Endothelial cell of umbilical vein (primary cell): ENCODE data around the gene SMAD7. TPM values are rescaled to one million over a fixed set of nuclear protein-coding genes. Genes with fewer than 3 reads are reported as not detected.

Experiments
- BruUV-seq: library from RNA; stranded (reverse); fragments of 400-500 nt; replicated peaks from 2 replicates; lab custom pipeline; 2021; lab: Mats Ljungman, UMichigan
- CTCF ChIA-PET: fragments of 300-600, 350-600 bp; sonication (Branson Sonifier 250); formaldehyde crosslinking; loops from one replicate; lab custom pipeline; 2021; ENCODE audit warnings: antibody characterized with exemption, inconsistent platforms; lab: Charles Lee
- POLR2A ChIA-PET: fragments of 300-600, 350-600 bp; sonication (Branson Sonifier 250); formaldehyde crosslinking; loops from one replicate; lab custom pipeline; 2021; ENCODE audit warnings: antibody characterized with exemption, inconsistent platforms; lab: Charles Lee
- DNase-seq: peaks from one replicate; pipeline ENCODE4 v3.0.0-alpha.2; 2011; ENCODE audit warnings: low read depth, low spot score
- FAIRE-seq: peaks from 2 replicates; lab custom pipeline; 2011; peaks lifted over from hg19 to GRCh38; lab: Jason Lieb, UNC
- H2AFZ ChIP-seq: 2 replicates; pipeline ENCODE4 v1.6.0; 2012; ENCODE audit warnings: low read depth, low read length, control low read depth, inconsistent platforms
- H3K27ac ChIP-seq: 2 replicates; pipeline ENCODE4 v1.5.1; 2011; ENCODE audit warnings: low read depth, mild to moderate bottlenecking, control low read depth, low read length, moderate library complexity; ENCODE audit not compliant: insufficient read depth
- H3K27me3 ChIP-seq, 2 experiments: 2 replicates each; pipeline versions ENCODE4 v1.6.0 to v1.6.1; 2011; ENCODE audit warnings: low read length in 2 of 2, mixed read lengths in 1 of 2; ENCODE audit not compliant: control insufficient read depth in 2 of 2, insufficient read depth in 2 of 2
- H3K36me3 ChIP-seq, 2 experiments: 2 replicates in 1 of 2; 3 replicates in 1 of 2; pipeline ENCODE4 v1.5.1; 2011; ENCODE audit warnings: low read length in 2 of 2, mild to moderate bottlenecking in 1 of 2, moderate library complexity in 1 of 2; ENCODE audit not compliant: control insufficient read depth in 2 of 2, insufficient read depth in 2 of 2; ENCODE audit errors: extremely low read depth in 1 of 2
- H3K4me1 ChIP-seq: 3 replicates; pipeline ENCODE4 v1.5.1; 2011; ENCODE audit warnings: mild to moderate bottlenecking, low read length; ENCODE audit not compliant: control insufficient read depth, insufficient read depth; ENCODE audit errors: extremely low read depth
- H3K4me2 ChIP-seq: 2 replicates; pipeline ENCODE4 v1.6.1; 2011; ENCODE audit warnings: low read length, control low read depth, mixed read lengths; ENCODE audit not compliant: insufficient read depth
- H3K4me3 ChIP-seq, 3 experiments: fragments of 200-600 bp in 1 of 3; sonication (generic), shearing (Covaris generic) in 1 of 3; replicated peaks in 1 of 3; 2 replicates each; pipeline ENCODE4 v1.5.1; 2011 to 2016; ENCODE audit warnings: control low read depth in 3 of 3, low read length in 3 of 3, mild to moderate bottlenecking in 2 of 3, inconsistent platforms in 1 of 3, low read depth in 1 of 3, moderate library complexity in 1 of 3; ENCODE audit not compliant: insufficient read depth in 1 of 3
- H3K79me2 ChIP-seq: 2 replicates; pipeline ENCODE4 v1.6.0; 2012; ENCODE audit warnings: low read length, inconsistent platforms; ENCODE audit not compliant: control insufficient read depth, insufficient read depth
- H3K9ac ChIP-seq: replicated peaks from 2 replicates; pipeline ENCODE3; 2011; ENCODE audit warnings: low read length, control low read depth; ENCODE audit not compliant: insufficient read depth; ENCODE audit errors: extremely low read depth
- H3K9me1 ChIP-seq: replicated peaks from 3 replicates; pipeline ENCODE4 v1.6.0; 2011; ENCODE audit warnings: mild to moderate bottlenecking, low read length; ENCODE audit not compliant: control insufficient read depth, insufficient read depth; ENCODE audit errors: extremely low read depth
- H3K9me3 ChIP-seq: replicated peaks from 2 replicates; pipeline ENCODE4 v1.5.1; 2012; ENCODE audit warnings: low read length, inconsistent platforms; ENCODE audit not compliant: control insufficient read depth, insufficient read depth
- H4K20me1 ChIP-seq: replicated peaks from 2 replicates; pipeline ENCODE3; 2011; ENCODE audit warnings: mild to moderate bottlenecking, low read length; ENCODE audit not compliant: control insufficient read depth, insufficient read depth; ENCODE audit errors: extremely low read depth
- CTCF ChIP-seq, 2 donors: IDR thresholded peaks; 1 replicate in 1 of 2; 2 replicates in 1 of 2; pipeline ENCODE4 v1.5.1; 2011; ENCODE audit warnings: low read length in 2 of 2, mild to moderate bottlenecking in 2 of 2, moderate library complexity in 2 of 2, control low read depth in 1 of 2, inconsistent platforms in 1 of 2, low read depth in 1 of 2; ENCODE audit not compliant: insufficient read depth in 1 of 2; ENCODE audit errors: extremely low read depth in 1 of 2
- EZH2 ChIP-seq: IDR thresholded peaks from 2 replicates; pipeline ENCODE4 v1.6.1; 2012; ENCODE audit warnings: borderline replicate concordance, low read depth, mild to moderate bottlenecking, moderate library complexity, low read length, inconsistent platforms; ENCODE audit not compliant: severe bottlenecking
- FOS ChIP-seq: IDR thresholded peaks from 2 replicates; pipeline ENCODE4 v1.6.1; 2011; ENCODE audit warnings: mild to moderate bottlenecking, low read length, moderate library complexity, borderline replicate concordance; ENCODE audit not compliant: insufficient read depth
- GATA2 ChIP-seq: IDR thresholded peaks from 2 replicates; pipeline ENCODE4 v1.7.0; 2011; ENCODE audit warnings: low read depth, mild to moderate bottlenecking, moderate library complexity, mixed read lengths, low read length; ENCODE audit not compliant: insufficient read length, insufficient read depth
- JUN ChIP-seq: IDR thresholded peaks from 2 replicates; pipeline ENCODE4 v1.6.1; 2011; ENCODE audit warnings: borderline replicate concordance, low read depth; ENCODE audit not compliant: insufficient read length, insufficient read depth
- MAX ChIP-seq: IDR thresholded peaks from 2 replicates; pipeline ENCODE4 v1.6.1; 2011; ENCODE audit not compliant: insufficient read depth, insufficient read length
- MYC ChIP-seq: IDR thresholded peaks from one replicate; pipeline ENCODE4 v1.6.1; 2011; ENCODE audit warnings: mild to moderate bottlenecking, low read depth, low read length
- POLR2A ChIP-seq: IDR thresholded peaks from 2 replicates; pipeline ENCODE4 v1.6.1; 2012; ENCODE audit warnings: low read depth, mild to moderate bottlenecking, control low read depth, low read length
- POLR2AphosphoS5 ChIP-seq: IDR thresholded peaks from 2 replicates; pipeline ENCODE4 v1.6.1; 2012; ENCODE audit warnings: low read depth, mild to moderate bottlenecking, control low read depth, low read length, moderate library complexity; ENCODE audit not compliant: insufficient read depth
- dilution Hi-C: fragments of 300-500 bp; cut with MboI; formaldehyde crosslinking; loops from one replicate; pipeline ENCODE4 v1.15.0; 2019; ENCODE audit warnings: low sequenced_read_pairs; ENCODE audit not compliant: extremely low pct_ligation_motif_present
- intact Hi-C: fragments of 100-400 bp; cut with micrococcal nuclease; formaldehyde crosslinking; loops from one replicate; pipeline ENCODE4 v1.10.0; 2022
- polyA plus RNA-seq, 4 experiments: library from polyadenylated mRNA; depleted of rRNA in 3 of 4; stranded (reverse) in 3 of 4; unstranded in 1 of 4; fragments of >200 nt; gene quantifications; 2 replicates each; pipeline versions ENCODE4 v1.2.1 to v1.2.3, GENCODE V29; 2011 to 2012; ENCODE audit warnings: missing spikeins in 1 of 4
- total RNA-seq: library from RNA; stranded (reverse); gene quantifications from 2 replicates; pipeline ENCODE4 v1.2.3, GENCODE V29; 2021

Gene SMAD7
- total and polyA plus RNA-seq, 2 donors (not counting 3 experiments of a cell fraction or from before 2014, with no cell fraction given), result 3.6 to 8.0 TPM

- TSS peak; percentile 84 for BruUV-seq
- Histone ChIP-seq H3K27me3 (no peaks in the 10 kb centered on the region), H3K9ac (peak overlapping the region; percentile 93), H3K4me2 (peak overlapping the region; percentile 23), H3K27ac (peak overlapping the region; percentile 99), H4K20me1 (no peaks in the 10 kb centered on the region), H3K4me1 (peaks cover 26% of the 10 kb centered on the region), H3K9me1 (no peaks in the 10 kb centered on the region), H3K79me2 (no peaks in the 10 kb centered on the region), H3K4me3 (no peak overlapping the region), H3K9me3 (no peaks in the 10 kb centered on the region), H3K36me3 (no peaks in the 10 kb centered on the region), H2AFZ (peak overlapping the region; percentile 66)
- dilution Hi-C loops, result no loop called here
- intact Hi-C loops, result loop anchor here (1.0 to 5.0 kb wide), 7 partner anchors 45 to 275 kb away; no protein-coding TSS in a partner anchor
- FAIRE-seq (peak; percentile 97), DNase-seq (peak; percentile 96)
- ChIA-PET POLR2A (interaction anchor here (1.0 kb wide), 1 partner anchor 30 kb away, joined by 3 read pairs; no protein-coding TSS in a partner anchor), CTCF (interaction anchor here (1.0 to 2.7 kb wide), 17 partner anchors 9 to 336 kb away, joined by 3 to 10 read pairs (median 4); no protein-coding TSS in a partner anchor)
- TF ChIP-seq CTCF (IDR thresholded peaks at IDR 0.05; ENCODE audit: extremely low read depth in 1 of 2, insufficient read depth in 1 of 2, low read depth in 1 of 2, low read length in 2 of 2) (peak; percentile 9 to 22), GATA2 (peak; percentile 28), JUN (peak; percentile 50), EZH2 (no peak), MAX (peak; percentile 22), POLR2A (peak; percentile 53), MYC (no peak), POLR2AphosphoS5 (peak; percentile 99), FOS (peak; percentile 94)
These were observed 48.5 kb downstream of the SMAD7 start for GRCh38 chr18:48902023-48902855.
